Gastroesophageal sphincter (tissue), 4 donors: Measurements from ENCODE around the gene CINP. TPM values are rescaled to one million over a fixed set of nuclear protein-coding genes. Genes with fewer than 3 reads are reported as not detected.

Experiments used
- ATAC-seq: fragments of 150-250 bp; one replicate; pipeline ENCODE4 v1.9.1; 2016; ENCODE audit warnings: mild to moderate bottlenecking, moderate library complexity
- H3K27ac ChIP-seq, 4 donors: fragments of 200-600 bp; sonication (generic) in 3 of 4; 1 replicate in 3 of 4; 2 replicates in 1 of 4; pipeline ENCODE4 v1.5.1; 2016 to 2019
- H3K27me3 ChIP-seq: fragments of 200-600 bp; sonication (generic); one replicate; pipeline ENCODE4 v1.5.1; 2019
- H3K36me3 ChIP-seq, 2 donors: fragments of 200-600 bp; sonication (generic); one replicate each; pipeline ENCODE4 v1.5.1; 2019; ENCODE audit warnings: control low read depth in 1 of 2
- H3K4me1 ChIP-seq, 3 donors: fragments of 200-600 bp; sonication (generic); 1 replicate in 2 of 3; 2 replicates in 1 of 3; pipeline ENCODE4 v1.5.1; 2016 to 2019; ENCODE audit warnings: control low read depth in 2 of 3
- H3K4me3 ChIP-seq, 2 donors: fragments of 200-600 bp; sonication (generic); one replicate each; pipeline ENCODE4 v1.5.1; 2019; ENCODE audit warnings: mild to moderate bottlenecking in 1 of 2, moderate library complexity in 1 of 2
- H3K9me3 ChIP-seq, 3 donors: fragments of 200-600 bp; sonication (generic); one replicate each; pipeline ENCODE4 v1.5.1; 2017 to 2019; ENCODE audit warnings: control low read depth in 2 of 3
- CTCF ChIP-seq, 4 experiments: fragments of 200-600 bp in 2 of 4; fragments of 450-650 bp in 2 of 4; sonication (generic) in 1 of 4; IDR thresholded peaks; one replicate each; pipeline ENCODE4 v1.5.1; 2017 to 2019; ENCODE audit warnings: antibody characterized with exemption in 4 of 4, mild to moderate bottlenecking in 2 of 4, moderate library complexity in 2 of 4
- EP300 ChIP-seq: sonication (generic); formaldehyde crosslinking; IDR thresholded peaks from one replicate; pipeline ENCODE4 v1.6.1; 2017; ENCODE audit warnings: antibody characterized with exemption, mild to moderate bottlenecking
- POLR2A ChIP-seq, 2 donors: fragments of 450-650 bp; IDR thresholded peaks; one replicate each; pipeline ENCODE4 v1.6.1; 2017; ENCODE audit warnings: antibody characterized with exemption in 2 of 2, mild to moderate bottlenecking in 2 of 2, moderate library complexity in 1 of 2
- POLR2AphosphoS5 ChIP-seq: sonication (generic); formaldehyde crosslinking; IDR thresholded peaks from one replicate; pipeline ENCODE4 v1.6.1; 2017; ENCODE audit warnings: antibody characterized with exemption
- WGBS, 2 donors: methylation state at CpG; one replicate each; pipeline ENCODE4 v1.1.5; 2018; ENCODE audit warnings: low coverage in 1 of 2; 5-methylcytosine and 5-hydroxymethylcytosine counted together
- total RNA-seq, 4 donors: library from RNA; depleted of rRNA; stranded (reverse); fragments of >200 nt; gene quantifications; one replicate each; pipeline ENCODE4 v1.1.0, GENCODE V29; 2016

CINP gene
- total RNA-seq, 4 donors from 2014 or later: 26.3 to 52.1 (median 29.3) TPM

DNA sequence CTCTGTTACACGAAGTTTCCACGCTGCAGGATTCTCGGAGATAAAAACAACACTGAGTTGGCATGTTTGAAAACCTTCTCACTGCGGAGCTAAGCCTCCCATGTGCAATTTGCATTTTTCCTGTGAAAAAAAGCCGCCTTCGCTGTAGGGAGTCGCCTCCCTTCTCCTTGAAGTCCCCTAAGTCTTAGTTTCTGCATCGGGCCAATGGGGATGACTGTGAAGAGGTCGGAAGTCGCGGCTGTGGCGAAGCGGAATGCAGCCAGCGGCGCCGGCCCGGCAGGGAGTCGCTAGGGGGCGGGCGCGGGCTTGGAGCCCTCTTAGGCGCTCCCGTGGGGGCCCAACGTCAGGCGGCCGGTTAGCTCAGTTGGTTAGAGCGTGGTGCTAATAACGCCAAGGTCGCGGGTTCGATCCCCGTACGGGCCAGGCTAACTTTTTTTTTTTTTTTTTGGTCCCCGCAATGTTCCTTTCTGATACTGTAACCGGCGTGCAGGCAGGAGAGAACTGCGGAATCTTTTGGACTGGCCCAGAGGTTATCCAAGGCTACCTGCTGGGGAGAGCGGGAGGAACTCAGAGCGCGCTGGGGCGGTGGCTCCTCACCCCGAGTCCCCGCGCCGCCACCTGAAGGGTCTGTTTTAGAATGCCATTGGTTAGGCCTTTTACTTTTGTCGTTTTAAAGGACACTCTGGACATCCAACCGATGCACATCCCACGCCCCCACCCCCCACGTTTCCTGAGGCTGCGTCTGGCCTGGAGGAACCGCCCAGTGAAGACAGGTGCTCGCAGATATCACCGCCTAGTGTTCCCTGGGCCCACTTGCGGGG is 45.7 kb downstream of the CINP start:
- H3K27me3 ChIP-seq: no peaks in the 10 kb centered on the region
- peak; percentile 79 for ATAC-seq
- no peaks in the 10 kb centered on the region for H3K36me3 ChIP-seq
- 0 to 5% methylated on average over 3 to 10 of the region's 54 CpGs for WGBS, 2 donors
- H3K4me1 ChIP-seq: peaks cover 0 to 60% (median 13%) of the 10 kb centered on the region in 3 donors
- H3K9me3 ChIP-seq: no peaks in the 10 kb centered on the region
- H3K27ac ChIP-seq: peak overlapping the region; percentile 70 to 97 (median 92)
- TF ChIP-seq POLR2A (IDR thresholded peaks at IDR 0.05) (no peak), CTCF (IDR thresholded peaks at IDR 0.05) (peak; percentile 66 to 97 (median 90)), EP300 (no peak), POLR2AphosphoS5 (peak; percentile 11)
- peak overlapping the region; percentile 36 to 56 for H3K4me3 ChIP-seq

- H3K9me3 ChIP-seq: no peaks in the 10 kb centered on the region
- no peaks in the 10 kb centered on the region for H3K36me3 ChIP-seq
- 0% methylated on average over 6 to 10 of the region's 10 CpGs for WGBS, 2 donors
- peaks cover 0 to 60% (median 13%) of the 10 kb centered on the region in 3 donors for H3K4me1 ChIP-seq
- TF ChIP-seq POLR2A (IDR thresholded peaks at IDR 0.05): no peak
- no peak for TF ChIP-seq POLR2AphosphoS5
- TF ChIP-seq CTCF (IDR thresholded peaks at IDR 0.05): no peak
- no peak for TF ChIP-seq EP300
- peak overlapping the region; percentile 36 to 56 for H3K4me3 ChIP-seq
- H3K27ac ChIP-seq: peak overlapping the region; percentile 64 to 97 (median 92)
- no peak for ATAC-seq
- no peaks in the 10 kb centered on the region for H3K27me3 ChIP-seq
Measured at GRCh38 chr14:102316338-102316742, 46.4 kb downstream of the CINP start.

DNA sequence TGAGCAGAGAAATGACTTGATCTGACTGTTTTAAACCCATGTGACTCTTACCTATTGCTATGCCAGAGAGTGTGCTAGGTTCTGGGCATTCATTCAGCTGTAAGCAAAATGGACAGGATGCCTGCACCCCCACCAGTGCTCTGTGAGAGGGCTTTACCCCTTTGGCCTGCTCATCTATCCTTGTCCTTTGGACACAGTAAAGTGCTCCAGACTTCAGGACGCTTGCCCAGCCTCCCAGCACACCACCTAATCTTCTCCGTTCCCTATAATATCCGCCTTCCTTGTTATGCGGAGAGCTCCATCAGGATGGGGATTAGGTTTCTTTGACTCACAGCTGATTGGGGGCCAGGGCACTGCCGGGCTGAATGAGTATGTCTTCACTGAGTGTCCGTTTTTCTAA is 47.6 kb downstream of the CINP start:
- H3K27me3 ChIP-seq: no peaks in the 10 kb centered on the region
- peak overlapping the region in 2 of 4 donors; percentile 51 to 97 for H3K27ac ChIP-seq
- WGBS, 2 donors: 78 to 85% methylated on average over 4 to 6 of the region's 6 CpGs
- ATAC-seq: no peak
- H3K4me3 ChIP-seq: no peak overlapping the region
- H3K9me3 ChIP-seq: no peaks in the 10 kb centered on the region
- no peak for TF ChIP-seq EP300
- no peak for TF ChIP-seq CTCF (IDR thresholded peaks at IDR 0.05)
- TF ChIP-seq POLR2AphosphoS5: no peak
- no peak for TF ChIP-seq POLR2A (IDR thresholded peaks at IDR 0.05)
- H3K4me1 ChIP-seq: peaks cover 0 to 50% (median 7%) of the 10 kb centered on the region in 3 donors
- H3K36me3 ChIP-seq: no peaks in the 10 kb centered on the region

DNA sequence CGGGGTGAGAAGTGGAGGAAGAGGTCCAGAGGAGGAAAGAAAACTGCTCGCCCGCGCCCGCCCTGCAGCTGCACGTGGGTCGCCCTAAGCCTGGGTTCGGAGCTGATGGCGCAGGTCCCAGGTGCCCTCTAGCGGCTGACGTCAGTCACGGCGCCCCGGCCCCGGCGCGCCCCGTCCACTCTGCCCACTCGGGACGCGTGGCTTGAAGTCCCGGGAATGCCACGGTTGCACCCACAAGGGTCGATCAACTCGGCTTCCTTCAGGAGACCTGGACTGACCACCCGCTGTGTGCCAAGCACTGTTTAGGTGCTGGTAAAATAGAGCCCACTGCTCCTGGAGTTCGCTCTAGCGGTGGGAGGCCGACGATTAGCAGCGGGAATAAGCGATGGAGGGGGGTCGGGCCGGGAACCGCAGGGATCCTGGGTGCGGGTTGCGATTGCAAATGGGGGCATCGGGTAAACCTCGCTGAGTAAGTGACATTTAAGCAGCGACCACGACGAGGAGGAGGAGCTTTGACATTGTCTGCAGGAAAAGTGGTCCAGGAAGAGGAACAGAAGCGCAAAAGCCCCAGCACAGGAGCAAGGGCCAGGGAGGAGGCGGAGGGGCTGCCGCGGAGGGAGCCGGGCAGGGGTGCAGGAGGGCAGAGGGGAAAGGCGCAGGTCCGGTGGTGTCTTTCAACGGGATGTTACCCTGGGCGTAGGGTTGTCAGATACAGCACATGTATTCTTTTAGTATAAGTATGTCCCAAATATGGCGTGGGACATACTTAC is 48.3 kb downstream of the CINP start:
- H3K36me3 ChIP-seq: no peaks in the 10 kb centered on the region
- H3K4me1 ChIP-seq: peaks cover 0 to 49% (median 7%) of the 10 kb centered on the region in 3 donors
- peak overlapping the region in 2 of 4 donors; percentile 64 to 69 for H3K27ac ChIP-seq
- peak overlapping the region; percentile 33 to 54 for H3K4me3 ChIP-seq
- peak; percentile 76 for ATAC-seq
- no peaks in the 10 kb centered on the region for H3K27me3 ChIP-seq
- TF ChIP-seq CTCF (IDR thresholded peaks at IDR 0.05): peak in 3 of 4 experiments; percentile 92 to 98 (median 93)
- TF ChIP-seq POLR2AphosphoS5: peak; percentile 51
- no peak for TF ChIP-seq EP300
- H3K9me3 ChIP-seq: no peaks in the 10 kb centered on the region
- 14 to 28% methylated on average over 14 to 16 of the region's 52 CpGs for WGBS, 2 donors
